Keratinocyte (primary cell): ENCODE data around the gene TRIM73.
"Not testable (repeated sequence)": the region's sequence is repeated elsewhere in the genome, so short reads cannot be mapped to it uniquely, and the experiment has no call there.

Experiments
- CTCF ChIP-seq, 3 experiments: IDR thresholded peaks in 1 of 3; conservative IDR thresholded peaks in 1 of 3; optimal IDR thresholded peaks in 1 of 3; 2 replicates in 2 of 3; 3 replicates in 1 of 3; pipeline versions ENCODE3 to v1.5.1; 2011; ENCODE audit warnings: low read length in 3 of 3, mild to moderate bottlenecking in 3 of 3, moderate library complexity in 2 of 3, control low read depth in 1 of 3, inconsistent platforms in 1 of 3; ENCODE audit not compliant: insufficient read depth in 2 of 3; ENCODE audit errors: extremely low read depth in 1 of 3
- EZH2 ChIP-seq: IDR thresholded peaks from one replicate; pipeline ENCODE4 v1.6.1; 2012; ENCODE audit warnings: inconsistent platforms, mild to moderate bottlenecking, low read length, moderate library complexity

DNA sequence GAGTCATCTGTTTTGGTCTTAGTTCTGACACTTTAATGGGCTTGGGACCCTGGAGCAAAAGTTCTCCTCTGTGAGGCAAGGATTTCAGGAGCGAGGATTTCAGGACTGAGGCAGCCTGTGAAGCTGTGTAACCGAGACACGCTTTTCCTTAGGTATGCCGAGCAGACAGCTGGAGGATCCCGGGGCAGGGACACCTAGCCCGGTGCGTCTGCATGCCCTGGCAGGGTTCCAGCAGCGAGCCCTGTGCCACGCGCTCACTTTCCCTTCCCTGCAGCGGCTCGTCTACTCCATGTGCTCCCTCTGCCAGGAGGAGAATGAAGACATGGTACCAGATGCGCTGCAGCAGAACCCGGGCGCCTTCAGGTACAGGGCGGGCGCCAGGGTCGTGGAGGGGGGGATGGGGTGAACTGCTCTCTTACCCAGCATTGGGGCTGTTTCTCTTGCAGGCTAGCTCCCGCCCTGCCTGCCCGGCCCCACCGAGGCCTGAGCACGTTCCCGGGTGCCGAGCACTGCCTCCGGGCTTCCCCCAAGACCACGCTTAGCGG, 20.5 kb downstream of the TRIM73 start:
- TF ChIP-seq CTCF (optimal IDR thresholded peaks at IDR 0.05 in 1 of 3, IDR thresholded peaks at IDR 0.05 in 1 of 3, conservative IDR thresholded peaks at IDR 0.05 in 1 of 3; ENCODE audit: extremely low read depth in 1 of 3, insufficient read depth in 2 of 3, low read length in 3 of 3); EZH2: not testable (repeated sequence)
